ENCODE measurements around the gene IQSEC3. TPM values are rescaled to one million over a fixed set of nuclear protein-coding genes. Genes with fewer than 3 reads are reported as not detected.
"Not testable (repeated sequence)": the region's sequence is repeated elsewhere in the genome, so short reads cannot be mapped to it uniquely, and the experiment has no call there.

The IQSEC3 gene
- polyA plus RNA-seq (2.4 and 5.4 TPM in 2 replicates), polyA minus RNA-seq (14.9 and 16.7 TPM in 2 replicates)

DNA sequence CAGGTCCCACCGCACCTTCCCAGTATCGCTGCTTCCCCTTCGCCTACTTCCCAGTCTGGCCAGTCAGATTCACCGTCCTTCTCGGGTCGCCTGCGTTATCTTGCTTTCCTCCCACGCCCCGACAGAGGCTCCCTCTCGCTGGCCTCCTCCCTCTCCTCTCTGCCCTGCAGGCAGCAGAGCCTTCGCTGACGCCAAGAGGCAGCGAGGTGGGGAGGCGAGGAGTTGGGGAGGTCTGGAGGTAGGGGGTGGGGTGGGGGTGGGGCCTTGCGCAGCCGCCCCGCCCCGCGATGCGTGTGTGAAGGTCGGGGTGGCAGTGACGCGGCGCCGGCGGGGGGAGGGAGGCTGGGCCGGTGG is at the start of gene IQSEC3:
Gene IQSEC3, plus strand, starts transcription at position 340 of the 354 bp plus-strand sequence. CDS start 116 bp downstream, outside the sequence.
- H3K4me3 ChIP-seq (ENCODE audit: low read length), result peak within 1 kb of the TSS; percentile 62
- not testable (repeated sequence) for H3K9me3 ChIP-seq (ENCODE audit: low read length); H2AFZ ChIP-seq (ENCODE audit: low read depth, low read length)

GRCh38 chr12:17370-18340 is 48.9 kb upstream of the IQSEC3 start:
- not testable (repeated sequence) for H3K9me2 ChIP-seq (ENCODE audit: insufficient read depth, low read length); H2AFZ ChIP-seq (ENCODE audit: low read depth, low read length); H3K4me2 ChIP-seq (ENCODE audit: low read length); H3F3A ChIP-seq (ENCODE audit: insufficient read depth, low read length, poor library complexity, severe bottlenecking); H3K79me2 ChIP-seq (replicated peaks; ENCODE audit: insufficient read depth, low read length); H3K36me3 ChIP-seq (ENCODE audit: insufficient read depth, low read length); H3K27ac ChIP-seq (ENCODE audit: low read length); H3K4me3 ChIP-seq (ENCODE audit: low read length); H3K27me3 ChIP-seq (ENCODE audit: insufficient read depth, low read depth, low read length); H3K9me3 ChIP-seq (ENCODE audit: low read length); H4K20me1 ChIP-seq (ENCODE audit: insufficient read depth); H3K9ac ChIP-seq (ENCODE audit: low read length)

More for the DNA sequence above, at the start of gene IQSEC3:
- H3K36me3 ChIP-seq (ENCODE audit: insufficient read depth, low read length); H3K9me2 ChIP-seq (ENCODE audit: insufficient read depth, low read length); H4K20me1 ChIP-seq (ENCODE audit: insufficient read depth); H3K4me2 ChIP-seq (ENCODE audit: low read length); H3K27me3 ChIP-seq (ENCODE audit: insufficient read depth, low read depth, low read length); H3K79me2 ChIP-seq (replicated peaks; ENCODE audit: insufficient read depth, low read length); H3F3A ChIP-seq (ENCODE audit: insufficient read depth, low read length, poor library complexity, severe bottlenecking): not testable (repeated sequence)
- Histone ChIP-seq H3K9ac (ENCODE audit: low read length) (peak within 1 kb of the TSS; percentile 72), H3K27ac (ENCODE audit: low read length) (peak within 1 kb of the TSS; percentile 65)

DNA sequence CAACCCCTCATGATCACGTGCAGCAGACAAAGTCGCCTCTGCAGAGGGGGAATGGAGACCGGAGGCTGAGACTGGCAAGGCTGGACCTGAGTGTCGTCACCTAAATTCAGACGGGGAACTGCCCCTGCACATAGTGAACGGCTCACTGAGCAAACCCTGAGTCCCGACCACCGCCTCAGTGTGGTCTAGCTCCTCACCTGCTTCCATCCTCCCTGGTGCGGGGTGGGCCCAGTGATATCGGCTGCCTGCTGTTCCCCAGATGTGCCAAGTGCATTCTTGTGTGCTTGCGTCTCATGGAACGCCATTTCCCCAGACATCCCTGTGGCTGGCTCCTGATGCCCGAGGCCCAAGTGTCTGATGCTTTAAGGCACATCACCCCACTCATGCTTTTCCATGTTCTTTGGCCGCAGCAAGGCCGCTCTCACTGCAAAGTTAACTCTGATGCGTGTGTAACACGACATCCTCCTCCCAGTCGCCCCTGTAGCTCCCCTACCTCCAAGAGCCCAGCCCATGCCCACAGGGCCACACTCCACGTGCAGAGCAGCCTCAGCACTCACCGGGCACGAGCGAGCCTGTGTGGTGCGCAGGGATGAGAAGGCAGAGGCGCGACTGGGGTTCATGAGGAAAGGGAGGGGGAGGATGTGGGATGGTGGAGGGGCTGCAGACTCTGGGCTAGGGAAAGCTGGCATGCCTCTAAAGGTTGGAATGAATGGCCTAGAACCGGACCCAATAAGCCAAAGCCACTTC is 47.6 kb upstream of the IQSEC3 start:
- H2AFZ ChIP-seq (ENCODE audit: low read depth, low read length); H4K20me1 ChIP-seq (ENCODE audit: insufficient read depth); H3K9ac ChIP-seq (ENCODE audit: low read length); H3K27me3 ChIP-seq (ENCODE audit: insufficient read depth, low read depth, low read length); H3K36me3 ChIP-seq (ENCODE audit: insufficient read depth, low read length); H3F3A ChIP-seq (ENCODE audit: insufficient read depth, low read length, poor library complexity, severe bottlenecking); H3K9me3 ChIP-seq (ENCODE audit: low read length); H3K4me2 ChIP-seq (ENCODE audit: low read length); H3K4me3 ChIP-seq (ENCODE audit: low read length); H3K79me2 ChIP-seq (replicated peaks; ENCODE audit: insufficient read depth, low read length); H3K9me2 ChIP-seq (ENCODE audit: insufficient read depth, low read length); H3K27ac ChIP-seq (ENCODE audit: low read length): not testable (repeated sequence)

DNA sequence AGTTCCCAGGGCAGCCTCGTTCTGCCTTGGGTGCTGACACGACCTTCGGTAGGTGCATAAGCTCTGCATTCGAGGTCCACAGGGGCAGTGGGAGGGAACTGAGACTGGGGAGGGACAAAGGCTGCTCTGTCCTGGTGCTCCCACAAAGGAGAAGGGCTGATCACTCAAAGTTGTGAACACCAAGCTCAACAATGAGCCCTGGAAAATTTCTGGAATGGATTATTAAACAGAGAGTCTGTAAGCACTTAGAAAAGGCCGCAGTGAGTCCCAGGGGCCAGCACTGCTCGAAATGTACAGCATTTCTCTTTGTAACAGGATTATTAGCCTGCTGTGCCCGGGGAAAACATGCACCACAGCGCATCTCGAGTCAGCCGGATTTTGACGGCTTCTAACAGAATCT is 46.7 kb upstream of the IQSEC3 start:
- H2AFZ ChIP-seq (ENCODE audit: low read depth, low read length); H3K27ac ChIP-seq (ENCODE audit: low read length); H3K9ac ChIP-seq (ENCODE audit: low read length); H4K20me1 ChIP-seq (ENCODE audit: insufficient read depth); H3K27me3 ChIP-seq (ENCODE audit: insufficient read depth, low read depth, low read length); H3K9me2 ChIP-seq (ENCODE audit: insufficient read depth, low read length); H3K36me3 ChIP-seq (ENCODE audit: insufficient read depth, low read length); H3K79me2 ChIP-seq (replicated peaks; ENCODE audit: insufficient read depth, low read length); H3K4me3 ChIP-seq (ENCODE audit: low read length); H3F3A ChIP-seq (ENCODE audit: insufficient read depth, low read length, poor library complexity, severe bottlenecking); H3K9me3 ChIP-seq (ENCODE audit: low read length); H3K4me2 ChIP-seq (ENCODE audit: low read length): not testable (repeated sequence)

- Histone ChIP-seq H3F3A (ENCODE audit: insufficient read depth, low read length, poor library complexity, severe bottlenecking) (no peaks in the 10 kb centered on the region), H3K27me3 (ENCODE audit: insufficient read depth, low read depth, low read length) (no peaks in the 10 kb centered on the region), H3K4me2 (ENCODE audit: low read length) (no peak overlapping the region), H3K9me3 (ENCODE audit: low read length) (no peaks in the 10 kb centered on the region), H2AFZ (ENCODE audit: low read depth, low read length) (no peak overlapping the region), H3K4me3 (ENCODE audit: low read length) (no peak overlapping the region), H3K27ac (ENCODE audit: low read length) (no peak overlapping the region), H3K9me2 (ENCODE audit: insufficient read depth, low read length) (no peaks in the 10 kb centered on the region), H3K79me2 (replicated peaks; ENCODE audit: insufficient read depth, low read length) (no peaks in the 10 kb centered on the region), H4K20me1 (ENCODE audit: insufficient read depth) (no peaks in the 10 kb centered on the region), H3K36me3 (ENCODE audit: insufficient read depth, low read length) (no peaks in the 10 kb centered on the region), H3K9ac (ENCODE audit: low read length) (no peak overlapping the region)
- TF ChIP-seq EZH2 (IDR thresholded peaks at IDR 0.05; ENCODE audit: borderline replicate concordance, insufficient read depth, low read length, poor library complexity, severe bottlenecking) (no peak), EP300 (conservative IDR thresholded peaks at IDR 0.05; ENCODE audit: poor library complexity, severe bottlenecking) (no peak), POLR2AphosphoS5 (IDR thresholded peaks at IDR 0.05) (no peak), SMC3 (conservative IDR thresholded peaks at IDR 0.05; ENCODE audit: poor library complexity) (no peak), RAD21 (conservative IDR thresholded peaks at IDR 0.05) (no peak), TAF1 (IDR thresholded peaks at IDR 0.05; ENCODE audit: low read depth) (no peak), MXI1 (conservative IDR thresholded peaks at IDR 0.05; ENCODE audit: poor library complexity, severe bottlenecking) (no peak)
- TF ChIP-seq, protein P1, sequence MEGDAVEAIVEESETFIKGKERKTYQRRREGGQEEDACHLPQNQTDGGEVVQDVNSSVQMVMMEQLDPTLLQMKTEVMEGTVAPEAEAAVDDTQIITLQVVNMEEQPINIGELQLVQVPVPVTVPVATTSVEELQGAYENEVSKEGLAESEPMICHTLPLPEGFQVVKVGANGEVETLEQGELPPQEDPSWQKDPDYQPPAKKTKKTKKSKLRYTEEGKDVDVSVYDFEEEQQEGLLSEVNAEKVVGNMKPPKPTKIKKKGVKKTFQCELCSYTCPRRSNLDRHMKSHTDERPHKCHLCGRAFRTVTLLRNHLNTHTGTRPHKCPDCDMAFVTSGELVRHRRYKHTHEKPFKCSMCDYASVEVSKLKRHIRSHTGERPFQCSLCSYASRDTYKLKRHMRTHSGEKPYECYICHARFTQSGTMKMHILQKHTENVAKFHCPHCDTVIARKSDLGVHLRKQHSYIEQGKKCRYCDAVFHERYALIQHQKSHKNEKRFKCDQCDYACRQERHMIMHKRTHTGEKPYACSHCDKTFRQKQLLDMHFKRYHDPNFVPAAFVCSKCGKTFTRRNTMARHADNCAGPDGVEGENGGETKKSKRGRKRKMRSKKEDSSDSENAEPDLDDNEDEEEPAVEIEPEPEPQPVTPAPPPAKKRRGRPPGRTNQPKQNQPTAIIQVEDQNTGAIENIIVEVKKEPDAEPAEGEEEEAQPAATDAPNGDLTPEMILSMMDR (IDR thresholded peaks at IDR 0.05; ENCODE audit: poor library complexity, severe bottlenecking), result no peak
These were observed 45.8 kb upstream of the IQSEC3 start for GRCh38 chr12:20757-21156.

Measured in neural cell (in vitro differentiated cells).